Hepatic stellate cell (primary cell): ENCODE data around the gene TUBGCP3.

Source experiments
- DNase-seq: peaks from one replicate; pipeline ENCODE4 v3.0.0; 2011; ENCODE audit warnings: low spot score

The TUBGCP3 gene

GRCh38 chr13:112479389-112479788 lies 108.6 kb downstream of the TUBGCP3 start:
- no peak for DNase-seq

- DNase-seq, result no peak
Measured at GRCh38 chr13:112477070-112477619, 110.8 kb downstream of the TUBGCP3 start.

GRCh38 chr13:112475889-112476288 lies 112.1 kb downstream of the TUBGCP3 start:
- DNase-seq, result no peak

GRCh38 chr13:112474869-112475268 lies 113.1 kb downstream of the TUBGCP3 start:
- no peak for DNase-seq

GRCh38 chr13:112473818-112474217 lies 114.1 kb downstream of the TUBGCP3 start:
- DNase-seq, result no peak

- DNase-seq, result no peak
Measured at GRCh38 chr13:112469071-112469745, 118.7 kb downstream of the TUBGCP3 start.

- DNase-seq, result no peak
Measured at GRCh38 chr13:112468069-112468468, 119.9 kb downstream of the TUBGCP3 start.

- DNase-seq, result no peak
Measured at GRCh38 chr13:112467236-112467635, 120.7 kb downstream of the TUBGCP3 start.

GRCh38 chr13:112466132-112467058 lies 121.6 kb downstream of the TUBGCP3 start:
- DNase-seq, result no peak

- no peak for DNase-seq
Measured at GRCh38 chr13:112465251-112466131, 122.5 kb downstream of the TUBGCP3 start.

- DNase-seq, result no peak
Measured at GRCh38 chr13:112464720-112465119, 123.2 kb downstream of the TUBGCP3 start.

- no peak for DNase-seq
Measured at GRCh38 chr13:112462408-112462807, 125.5 kb downstream of the TUBGCP3 start.

- DNase-seq, result no peak
Measured at GRCh38 chr13:112457485-112457884, 130.5 kb downstream of the TUBGCP3 start.

GRCh38 chr13:112457081-112457480 lies 130.9 kb downstream of the TUBGCP3 start:
- DNase-seq, result no peak

GRCh38 chr13:112456138-112457056 lies 131.6 kb downstream of the TUBGCP3 start:
- no peak for DNase-seq

- DNase-seq, result no peak
Measured at GRCh38 chr13:112455476-112456059, 132.4 kb downstream of the TUBGCP3 start.

- DNase-seq, result no peak
Measured at GRCh38 chr13:112454648-112455334, 133.2 kb downstream of the TUBGCP3 start.

- DNase-seq, result no peak
Measured at GRCh38 chr13:112453874-112454647, 133.9 kb downstream of the TUBGCP3 start.

- no peak for DNase-seq
Measured at GRCh38 chr13:112453207-112453829, 134.6 kb downstream of the TUBGCP3 start.
